Measurements from ENCODE around the gene DKKL1. TPM values are rescaled to one million over a fixed set of nuclear protein-coding genes. Genes with fewer than 3 reads are reported as not detected.
"Not testable (repeated sequence)": the region's sequence is repeated elsewhere in the genome, so short reads cannot be mapped to it uniquely, and the experiment has no call there.

DKKL1 gene
- total RNA-seq, 1 donor, result not detected

GRCh38 chr19:49366110-49366509, 2.4 kb downstream of the DKKL1 start:
- Histone ChIP-seq H3K27me3 (ENCODE audit: insufficient read depth, low read length) (peaks cover 28% of the 10 kb centered on the region), H3K4me1 (ENCODE audit: insufficient read depth, low read length) (peaks cover 30% of the 10 kb centered on the region), H3K9me3 (ENCODE audit: low read depth, low read length) (peaks cover 6% of the 10 kb centered on the region), H3K4me3 (ENCODE audit: low read length) (no peak overlapping the region)

GRCh38 chr19:49368711-49369358, 5.2 kb downstream of the DKKL1 start:
- Histone ChIP-seq H3K4me1 (ENCODE audit: insufficient read depth, low read length) (peaks cover 6% of the 10 kb centered on the region), H3K9me3 (ENCODE audit: low read depth, low read length) (peaks cover 6% of the 10 kb centered on the region), H3K4me3 (ENCODE audit: low read length) (no peak overlapping the region), H3K27me3 (ENCODE audit: insufficient read depth, low read length) (peaks cover 6% of the 10 kb centered on the region)

GRCh38 chr19:49371184-49371583, 7.5 kb downstream of the DKKL1 start:
- Histone ChIP-seq H3K4me3 (ENCODE audit: low read length) (no peak overlapping the region), H3K27me3 (ENCODE audit: insufficient read depth, low read length) (no peaks in the 10 kb centered on the region), H3K4me1 (ENCODE audit: insufficient read depth, low read length) (no peaks in the 10 kb centered on the region), H3K9me3 (ENCODE audit: low read depth, low read length) (peaks cover 6% of the 10 kb centered on the region)

GRCh38 chr19:49373174-49373573, 9.5 kb downstream of the DKKL1 start:
- H3K27me3 ChIP-seq (ENCODE audit: insufficient read depth, low read length); H3K4me1 ChIP-seq (ENCODE audit: insufficient read depth, low read length); H3K4me3 ChIP-seq (ENCODE audit: low read length); H3K9me3 ChIP-seq (ENCODE audit: low read depth, low read length): not testable (repeated sequence)

- H3K4me1 ChIP-seq (ENCODE audit: insufficient read depth, low read length), result no peaks in the 10 kb centered on the region
- H3K9me3 ChIP-seq (ENCODE audit: low read depth, low read length), result no peaks in the 10 kb centered on the region
- H3K27me3 ChIP-seq (ENCODE audit: insufficient read depth, low read length), result no peaks in the 10 kb centered on the region
- H3K4me3 ChIP-seq (ENCODE audit: low read length), result no peak overlapping the region
These were observed 11.2 kb downstream of the DKKL1 start for GRCh38 chr19:49374665-49375434.

GRCh38 chr19:49378512-49378911, 14.8 kb downstream of the DKKL1 start:
- Histone ChIP-seq H3K4me3 (ENCODE audit: low read length) (no peak overlapping the region), H3K4me1 (ENCODE audit: insufficient read depth, low read length) (no peaks in the 10 kb centered on the region), H3K27me3 (ENCODE audit: insufficient read depth, low read length) (no peaks in the 10 kb centered on the region), H3K9me3 (ENCODE audit: low read depth, low read length) (peaks cover 12% of the 10 kb centered on the region)

- H3K27me3 ChIP-seq (ENCODE audit: insufficient read depth, low read length), result no peaks in the 10 kb centered on the region
- H3K9me3 ChIP-seq (ENCODE audit: low read depth, low read length), result peaks cover 12% of the 10 kb centered on the region
- H3K4me1 ChIP-seq (ENCODE audit: insufficient read depth, low read length), result no peaks in the 10 kb centered on the region
- H3K4me3 ChIP-seq (ENCODE audit: low read length), result no peak overlapping the region
These were observed 16.7 kb downstream of the DKKL1 start for GRCh38 chr19:49380391-49380790.

GRCh38 chr19:49382639-49383038, 19.0 kb downstream of the DKKL1 start:
- Histone ChIP-seq H3K4me1 (ENCODE audit: insufficient read depth, low read length) (no peaks in the 10 kb centered on the region), H3K9me3 (ENCODE audit: low read depth, low read length) (peaks cover 12% of the 10 kb centered on the region), H3K27me3 (ENCODE audit: insufficient read depth, low read length) (no peaks in the 10 kb centered on the region), H3K4me3 (ENCODE audit: low read length) (no peak overlapping the region)

- Histone ChIP-seq H3K27me3 (ENCODE audit: insufficient read depth, low read length) (no peaks in the 10 kb centered on the region), H3K9me3 (ENCODE audit: low read depth, low read length) (peaks cover 12% of the 10 kb centered on the region), H3K4me3 (ENCODE audit: low read length) (no peak overlapping the region), H3K4me1 (ENCODE audit: insufficient read depth, low read length) (peaks cover 6% of the 10 kb centered on the region)
These were observed 19.9 kb downstream of the DKKL1 start for GRCh38 chr19:49383599-49383998.

- H3K4me3 ChIP-seq (ENCODE audit: low read length), result no peak within 1 kb of the TSS
- H3K9me3 ChIP-seq (ENCODE audit: low read depth, low read length), result no peaks in the 10 kb centered on the region
- no peaks in the 10 kb centered on the region for H3K27me3 ChIP-seq (ENCODE audit: insufficient read depth, low read length)
- H3K4me1 ChIP-seq (ENCODE audit: insufficient read depth, low read length), result peaks cover 13% of the 10 kb centered on the region
These were observed 24.3 kb downstream of the DKKL1 start, which contains the start of gene KASH5 for GRCh38 chr19:49387936-49388372. Gene KASH5, plus strand, starts transcription at chr19:49388249. Its CDS starts 2,635 bp downstream, at chr19:49390884.

GRCh38 chr19:49389406-49389805, 25.7 kb downstream of the DKKL1 start:
- H3K4me3 ChIP-seq (ENCODE audit: low read length), result no peak overlapping the region
- peaks cover 13% of the 10 kb centered on the region for H3K4me1 ChIP-seq (ENCODE audit: insufficient read depth, low read length)
- no peaks in the 10 kb centered on the region for H3K27me3 ChIP-seq (ENCODE audit: insufficient read depth, low read length)
- no peaks in the 10 kb centered on the region for H3K9me3 ChIP-seq (ENCODE audit: low read depth, low read length)

- Histone ChIP-seq H3K4me3 (ENCODE audit: low read length) (no peak overlapping the region), H3K9me3 (ENCODE audit: low read depth, low read length) (no peaks in the 10 kb centered on the region), H3K4me1 (ENCODE audit: insufficient read depth, low read length) (peaks cover 13% of the 10 kb centered on the region), H3K27me3 (ENCODE audit: insufficient read depth, low read length) (no peaks in the 10 kb centered on the region)
These were observed 26.7 kb downstream of the DKKL1 start for GRCh38 chr19:49390131-49390928.

- Histone ChIP-seq H3K4me1 (ENCODE audit: insufficient read depth, low read length) (peaks cover 13% of the 10 kb centered on the region), H3K4me3 (ENCODE audit: low read length) (no peak overlapping the region), H3K27me3 (ENCODE audit: insufficient read depth, low read length) (no peaks in the 10 kb centered on the region), H3K9me3 (ENCODE audit: low read depth, low read length) (no peaks in the 10 kb centered on the region)
These were observed 27.3 kb downstream of the DKKL1 start for GRCh38 chr19:49390929-49391359.

GRCh38 chr19:49391581-49392399, 28.1 kb downstream of the DKKL1 start:
- H3K9me3 ChIP-seq (ENCODE audit: low read depth, low read length), result no peaks in the 10 kb centered on the region
- H3K4me1 ChIP-seq (ENCODE audit: insufficient read depth, low read length), result peaks cover 13% of the 10 kb centered on the region
- H3K27me3 ChIP-seq (ENCODE audit: insufficient read depth, low read length), result no peaks in the 10 kb centered on the region
- no peak overlapping the region for H3K4me3 ChIP-seq (ENCODE audit: low read length)

All from mononuclear cell (primary cell).